GM20000 (cell line): ENCODE data around the gene TFEC.
"Not testable (repeated sequence)": the region's sequence is repeated elsewhere in the genome, so short reads cannot be mapped to it uniquely, and the experiment has no call there.

ENCODE experiments used
- DNase-seq: peaks from one replicate; pipeline ENCODE4 v3.0.0; 2012; ENCODE audit warnings: low spot score
- TF ChIP-seq, protein P1 (sequence below): IDR thresholded peaks from 2 replicates; pipeline ENCODE4 v1.5.1; 2012; ENCODE audit warnings: mild to moderate bottlenecking, control low read depth; ENCODE audit errors: extremely low read depth, missing control alignments

Gene TFEC

DNA sequence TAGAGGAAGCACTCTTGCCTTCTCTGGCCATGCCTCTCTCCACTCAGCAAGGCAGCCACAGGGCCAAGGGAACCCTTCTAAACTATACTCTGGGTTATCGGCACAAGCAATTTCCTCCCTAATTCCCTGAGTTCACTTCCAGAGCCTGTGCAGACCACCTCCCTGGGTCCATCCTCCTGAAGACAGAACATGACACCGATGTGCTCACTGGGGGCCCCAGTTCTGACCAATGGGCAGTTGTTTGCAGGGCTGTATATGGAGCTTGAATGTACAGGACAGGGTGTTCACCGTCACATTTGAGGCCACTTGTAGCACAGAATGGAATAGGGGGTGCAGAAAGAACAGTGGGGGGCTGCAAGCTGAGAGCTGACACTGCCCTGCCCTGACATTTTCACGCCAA, 77.7 kb downstream of the TFEC start:
- no peak for DNase-seq
- TF ChIP-seq, protein P1, sequence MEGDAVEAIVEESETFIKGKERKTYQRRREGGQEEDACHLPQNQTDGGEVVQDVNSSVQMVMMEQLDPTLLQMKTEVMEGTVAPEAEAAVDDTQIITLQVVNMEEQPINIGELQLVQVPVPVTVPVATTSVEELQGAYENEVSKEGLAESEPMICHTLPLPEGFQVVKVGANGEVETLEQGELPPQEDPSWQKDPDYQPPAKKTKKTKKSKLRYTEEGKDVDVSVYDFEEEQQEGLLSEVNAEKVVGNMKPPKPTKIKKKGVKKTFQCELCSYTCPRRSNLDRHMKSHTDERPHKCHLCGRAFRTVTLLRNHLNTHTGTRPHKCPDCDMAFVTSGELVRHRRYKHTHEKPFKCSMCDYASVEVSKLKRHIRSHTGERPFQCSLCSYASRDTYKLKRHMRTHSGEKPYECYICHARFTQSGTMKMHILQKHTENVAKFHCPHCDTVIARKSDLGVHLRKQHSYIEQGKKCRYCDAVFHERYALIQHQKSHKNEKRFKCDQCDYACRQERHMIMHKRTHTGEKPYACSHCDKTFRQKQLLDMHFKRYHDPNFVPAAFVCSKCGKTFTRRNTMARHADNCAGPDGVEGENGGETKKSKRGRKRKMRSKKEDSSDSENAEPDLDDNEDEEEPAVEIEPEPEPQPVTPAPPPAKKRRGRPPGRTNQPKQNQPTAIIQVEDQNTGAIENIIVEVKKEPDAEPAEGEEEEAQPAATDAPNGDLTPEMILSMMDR = no peak

DNA sequence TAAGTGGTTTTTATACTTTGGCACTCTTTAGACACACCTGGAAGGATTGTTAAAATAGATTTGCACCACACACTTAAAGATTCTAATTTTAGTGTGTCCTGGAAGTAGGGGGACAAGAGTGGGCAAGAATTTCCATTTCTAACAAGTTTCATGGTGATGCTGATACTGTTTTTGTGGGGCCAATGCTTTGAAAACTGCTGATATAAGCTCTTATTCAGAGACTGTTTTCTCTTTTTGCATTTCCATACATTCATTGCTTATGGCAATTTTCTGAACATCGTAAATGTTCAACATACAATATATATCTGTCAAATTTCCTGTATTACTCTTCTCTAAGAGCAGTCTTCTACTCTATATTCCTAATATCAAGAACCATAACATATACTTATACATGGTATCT, 79.0 kb downstream of the TFEC start:
- DNase-seq = no peak
- TF ChIP-seq, protein P1 = no peak

DNA sequence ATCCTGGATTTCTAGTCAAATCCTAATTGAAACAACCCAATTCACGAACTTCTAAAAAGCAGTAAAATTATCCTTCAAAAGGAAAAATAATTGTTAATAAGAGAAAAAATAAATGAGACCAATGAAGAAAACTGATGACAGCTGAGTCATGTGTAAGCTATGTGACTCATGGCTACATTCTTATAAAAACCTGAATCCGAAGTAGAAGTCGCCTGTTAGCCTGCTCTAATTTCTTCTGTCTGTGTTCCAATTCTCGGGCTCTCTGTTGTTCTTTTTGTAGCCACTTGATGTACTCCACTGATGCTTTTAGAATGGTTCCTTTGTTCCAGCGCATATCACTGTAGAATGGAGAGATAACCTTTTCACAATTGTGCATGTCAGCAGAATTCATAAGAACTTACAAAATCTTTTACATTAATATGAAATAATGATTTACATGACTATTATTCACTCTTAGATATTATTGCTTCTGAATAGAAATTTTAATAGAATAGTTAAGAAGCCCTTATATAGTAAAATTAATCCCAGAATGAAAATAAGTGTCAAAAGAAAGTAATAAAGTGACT, 88.8 kb downstream of the TFEC start:
- no peak for DNase-seq
- TF ChIP-seq, protein P1 = no peak

DNA sequence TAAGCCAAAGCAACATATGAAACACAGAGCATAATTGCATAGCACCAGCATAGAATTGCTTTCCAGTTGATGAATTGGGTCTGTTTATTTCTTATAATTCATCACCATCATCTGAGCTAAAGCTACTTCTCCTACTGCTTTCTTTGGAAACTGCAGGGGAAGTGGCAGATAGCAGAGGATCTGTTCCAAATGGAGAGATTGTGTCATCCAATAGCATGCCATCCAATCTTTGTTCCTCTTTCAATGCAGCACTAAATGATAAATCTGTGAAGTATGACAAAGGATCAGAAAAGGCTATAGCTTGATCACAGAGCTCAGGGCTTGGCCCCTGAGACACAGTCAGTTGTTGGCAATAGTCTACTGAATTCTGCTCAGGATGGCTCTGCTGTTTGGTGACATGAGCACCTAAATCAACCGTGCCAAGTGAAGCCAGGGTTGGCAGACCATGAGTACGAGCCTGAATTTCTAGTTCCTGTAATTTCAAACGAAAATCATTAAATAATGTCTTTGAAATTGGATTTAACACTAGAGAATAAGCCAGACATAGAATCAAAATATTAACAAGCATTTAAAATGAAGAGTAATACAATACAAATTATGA, 90.0 kb downstream of the TFEC start:
- no peak for DNase-seq
- TF ChIP-seq, protein P1 = no peak

DNA sequence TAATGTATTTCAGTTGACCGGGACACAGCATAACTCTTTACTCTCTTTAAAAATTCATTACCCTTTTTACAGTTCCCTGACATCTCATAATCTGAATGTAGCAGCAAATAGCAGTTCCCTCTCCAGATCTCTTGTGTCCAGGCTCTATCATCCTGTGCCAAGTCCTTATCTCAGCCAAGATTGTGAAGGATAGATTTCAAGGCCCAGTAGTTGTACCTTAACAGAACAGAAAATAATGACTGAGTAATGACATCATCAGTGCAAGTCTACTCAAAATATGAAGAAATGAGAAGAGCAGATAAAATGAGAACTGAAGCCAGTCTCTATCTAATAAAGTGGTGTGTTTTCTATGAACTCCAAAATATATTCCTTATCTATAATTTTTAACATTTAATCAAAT, 92.6 kb downstream of the TFEC start:
- no peak for DNase-seq
- TF ChIP-seq, protein P1 = no peak

DNA sequence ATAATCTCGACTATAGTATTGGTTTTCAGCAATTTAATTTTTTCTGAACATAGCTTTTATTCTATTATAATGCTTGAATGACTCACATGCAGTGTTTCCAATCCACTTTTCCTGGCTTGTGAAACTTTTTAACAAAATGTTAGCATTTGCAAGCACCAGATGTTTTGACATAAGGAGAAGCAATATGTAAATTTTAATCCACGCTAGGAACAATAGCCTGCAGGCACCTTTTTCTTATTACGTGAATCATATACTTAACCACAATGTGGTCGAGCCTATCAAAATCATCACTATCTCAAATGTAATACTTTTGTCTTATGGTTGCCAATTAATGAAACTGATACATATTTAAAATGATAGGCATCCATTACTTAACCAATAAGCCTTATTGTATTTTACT, 97.1 kb downstream of the TFEC start:
- DNase-seq = no peak
- TF ChIP-seq, protein P1 = no peak

DNA sequence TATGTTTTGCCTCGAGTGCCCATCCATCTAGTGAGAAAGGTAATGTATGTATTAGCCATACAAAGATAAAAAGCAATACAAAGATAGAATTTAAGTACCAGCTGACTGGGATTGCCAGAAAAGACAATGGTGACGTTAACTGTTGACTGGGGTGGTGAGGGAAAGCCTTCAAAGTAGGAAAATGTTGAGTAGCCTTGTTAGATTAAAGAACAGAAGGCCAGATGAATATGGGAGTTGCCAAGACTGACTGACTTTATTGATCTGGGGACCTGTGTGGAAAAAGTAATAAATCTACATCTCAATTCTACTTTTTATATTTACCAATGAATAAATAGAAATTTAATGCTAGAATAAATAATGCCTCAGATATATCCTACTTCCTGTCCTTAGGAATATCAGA, 97.7 kb downstream of the TFEC start:
- TF ChIP-seq, protein P1 = no peak
- DNase-seq = no peak

DNA sequence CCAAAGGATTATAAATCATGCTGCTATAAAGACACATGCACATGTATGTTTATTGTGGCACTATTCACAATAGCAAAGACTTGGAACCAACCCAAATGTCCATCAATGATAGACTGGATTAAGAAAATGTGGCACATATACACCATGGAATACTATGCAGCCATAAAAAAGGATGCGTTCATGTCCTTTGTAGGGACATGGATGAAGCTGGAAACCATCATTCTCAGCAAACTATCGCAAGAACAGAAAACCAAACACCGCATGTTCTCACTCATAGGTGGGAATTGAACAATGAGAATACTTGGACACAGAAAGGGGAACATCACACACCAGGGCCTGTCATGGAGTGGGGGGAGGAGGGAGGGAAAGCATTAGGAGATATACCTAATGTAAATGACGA, 100.4 kb downstream of the TFEC start:
- DNase-seq = not testable (repeated sequence)

DNA sequence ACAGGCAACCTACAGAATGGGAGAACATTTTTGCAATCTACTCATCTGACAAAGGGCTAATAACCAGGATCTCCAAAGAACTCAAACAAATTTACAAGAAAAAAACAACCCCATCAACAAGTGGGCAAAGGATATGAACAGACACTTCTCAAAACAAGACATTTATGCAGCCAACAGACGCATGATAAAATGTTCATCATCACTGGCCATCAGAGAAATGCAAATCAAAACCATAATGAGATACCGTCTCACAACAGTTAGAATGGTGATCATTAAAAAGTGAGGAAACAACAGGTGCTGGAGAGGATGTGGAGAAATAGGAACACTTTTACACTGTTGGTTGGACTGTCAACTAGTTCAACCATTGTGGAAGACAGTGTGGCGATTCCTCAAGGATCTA, 100.8 kb downstream of the TFEC start:
- DNase-seq = not testable (repeated sequence)
